Central memory CD8-positive, alpha-beta T cell (primary cell): ENCODE results near the gene PCGF1.

ENCODE experiments used
- ATAC-seq: fragments of 150-1000 bp; cut with Tn5 transposase; replicated peaks from 2 replicates; pipeline ENCODE4 v1.10.0; 2022; ENCODE audit warnings: mild to moderate bottlenecking, moderate FRiP score, moderate number of reproducible peaks; ENCODE audit not compliant: poor library complexity, severe bottlenecking; ENCODE audit errors: extremely low read depth
- DNase-seq, 2 donors: peaks; one replicate each; pipeline ENCODE4 v3.0.0; 2021; ENCODE audit warnings: low spot score in 2 of 2
- H3K27ac Mint-ChIP-seq: one replicate; pipeline ENCODE4 v1.8.0; 2022; ENCODE audit warnings: low read depth, mild to moderate bottlenecking, moderate library complexity, mixed read lengths
- H3K27me3 Mint-ChIP-seq: one replicate; pipeline ENCODE4 v1.8.0; 2022; ENCODE audit warnings: mixed read lengths
- H3K36me3 Mint-ChIP-seq: one replicate; pipeline ENCODE4 v1.8.0; 2022; ENCODE audit warnings: mild to moderate bottlenecking, moderate library complexity, mixed read lengths; ENCODE audit not compliant: insufficient read depth
- H3K4me1 Mint-ChIP-seq: one replicate; pipeline ENCODE4 v1.8.0; 2022; ENCODE audit warnings: mixed read lengths
- H3K4me3 Mint-ChIP-seq: one replicate; pipeline ENCODE4 v1.8.0; 2022; ENCODE audit warnings: mild to moderate bottlenecking, moderate library complexity, mixed read lengths
- H3K9me3 Mint-ChIP-seq: one replicate; pipeline ENCODE4 v1.8.0; 2022; ENCODE audit warnings: mixed read lengths

The PCGF1 gene

GRCh38 chr2:74505448-74506246 lies 1.8 kb downstream of the PCGF1 start:
- Mint-ChIP-seq H3K36me3 (peaks cover 26% of the 10 kb centered on the region), H3K27ac (no peak overlapping the region), H3K9me3 (no peaks in the 10 kb centered on the region), H3K4me3 (no peak overlapping the region), H3K27me3 (peaks cover 31% of the 10 kb centered on the region), H3K4me1 (peaks cover 61% of the 10 kb centered on the region)
- DNase-seq (no peak), ATAC-seq (no peak)

DNA sequence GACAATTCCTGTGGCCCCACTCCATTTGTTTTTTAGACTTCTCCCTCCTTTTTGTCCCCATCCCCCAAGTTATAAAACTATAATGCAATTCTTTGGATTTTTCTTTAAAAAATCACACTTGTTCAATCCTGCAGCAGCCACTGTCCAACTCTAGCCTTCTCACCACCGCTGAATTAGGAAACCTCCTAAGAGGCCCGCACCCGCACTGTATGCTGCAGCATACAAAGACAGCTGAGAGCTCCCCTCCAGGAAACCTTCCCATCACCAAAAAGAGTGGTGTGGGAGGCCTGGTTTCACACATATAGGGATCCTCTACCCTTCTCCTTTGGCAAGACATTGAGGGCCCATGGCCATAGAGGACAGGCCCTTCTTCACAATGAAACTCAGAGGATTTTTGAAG lies 2.9 kb downstream of the PCGF1 start:
- Mint-ChIP-seq H3K27me3 (peaks cover 25% of the 10 kb centered on the region), H3K27ac (peak overlapping the region; percentile 16), H3K4me1 (peaks cover 61% of the 10 kb centered on the region), H3K9me3 (no peaks in the 10 kb centered on the region), H3K36me3 (peaks cover 26% of the 10 kb centered on the region), H3K4me3 (peak overlapping the region; percentile 44)
- DNase-seq (no peak), ATAC-seq (no peak)

DNA sequence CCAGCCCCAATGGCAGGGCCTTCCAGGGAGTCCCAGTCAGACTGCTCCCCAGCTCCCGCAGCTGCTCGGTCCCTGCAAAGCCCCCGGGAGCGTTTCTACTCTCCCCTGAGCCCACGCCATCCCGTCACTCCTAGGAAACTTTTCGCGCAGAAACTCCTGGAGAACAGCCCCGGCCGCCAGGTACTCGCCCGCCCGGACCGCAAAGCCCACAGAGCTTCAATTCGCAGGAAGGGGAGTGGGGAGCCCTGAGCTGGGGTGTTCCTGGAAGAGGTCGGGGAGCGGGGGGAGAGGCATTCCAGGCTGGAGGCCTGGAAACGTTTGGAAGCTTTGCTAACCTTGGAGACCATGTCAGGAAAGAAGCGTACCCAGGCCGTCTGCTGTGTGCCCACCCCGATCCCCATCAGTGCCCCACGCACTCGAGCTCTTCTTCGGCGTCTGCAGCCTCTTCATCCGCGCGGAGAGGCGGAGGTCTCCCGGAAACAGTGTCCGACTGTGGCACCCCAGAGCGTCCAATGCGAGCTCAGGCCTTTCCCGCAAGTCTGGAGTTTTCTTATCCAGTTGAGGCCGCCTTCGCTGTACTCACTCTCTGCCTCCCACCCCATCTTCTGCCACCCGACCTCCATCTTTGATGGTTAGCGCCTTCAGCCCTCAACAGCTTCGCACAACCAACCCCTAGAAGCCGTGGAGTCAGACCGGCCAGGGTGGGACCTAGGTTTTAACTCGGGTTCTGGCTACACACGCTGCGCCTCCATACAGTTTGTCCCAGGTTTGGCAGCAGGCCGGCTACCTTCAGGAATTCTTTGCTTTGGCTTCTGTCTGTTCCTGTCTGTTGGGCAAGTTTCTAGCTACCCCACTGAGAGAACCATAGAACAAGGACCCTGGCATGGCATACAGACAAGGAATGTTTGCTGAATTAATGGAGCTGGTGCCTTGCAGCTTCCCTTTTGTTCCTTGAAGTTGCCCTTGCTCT lies 3.7 kb downstream of the PCGF1 start:
- Mint-ChIP-seq H3K4me3 (peak overlapping the region; percentile 44), H3K36me3 (peaks cover 26% of the 10 kb centered on the region), H3K9me3 (no peaks in the 10 kb centered on the region), H3K27me3 (peaks cover 31% of the 10 kb centered on the region), H3K27ac (peak overlapping the region; percentile 16), H3K4me1 (peaks cover 66% of the 10 kb centered on the region)
- no peak for DNase-seq
- no peak for ATAC-seq

DNA sequence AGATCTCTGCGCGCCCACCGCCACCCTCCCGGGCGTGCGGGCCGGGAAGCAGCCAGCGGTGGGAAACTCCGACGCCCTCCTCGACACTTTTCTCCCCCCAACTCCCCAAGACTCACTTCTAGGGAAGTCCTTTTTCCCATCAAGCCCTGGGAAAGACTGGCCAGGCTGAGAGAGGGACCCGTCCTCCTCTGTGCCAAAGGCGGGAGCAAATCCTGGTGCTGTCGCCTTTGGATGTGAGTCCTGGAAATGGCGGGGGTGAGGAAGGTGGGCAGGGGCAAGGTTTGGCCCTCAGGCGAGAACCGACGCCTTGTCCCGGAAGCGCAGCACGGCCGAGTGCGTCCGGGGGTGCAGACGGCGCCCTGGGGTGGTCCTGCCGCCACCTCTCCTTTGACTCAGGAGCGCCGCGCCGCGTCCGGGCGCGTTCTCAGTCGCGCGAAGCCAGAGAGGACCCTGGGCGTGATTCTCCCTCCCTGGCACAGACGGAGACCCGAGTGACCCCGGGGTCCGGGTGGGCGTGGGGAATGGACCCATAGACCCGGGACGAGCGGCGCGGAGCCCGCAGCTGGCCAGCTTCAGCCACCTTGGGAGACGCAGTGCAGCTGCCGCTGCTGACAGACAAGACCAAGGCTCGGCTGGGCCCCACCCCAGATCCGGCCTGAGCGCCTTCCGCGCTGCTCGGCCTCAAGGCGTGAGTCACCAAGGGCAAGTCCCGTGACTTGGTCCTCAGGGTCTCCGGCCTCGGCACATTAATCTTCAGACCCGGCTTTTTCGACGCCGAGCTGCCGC lies 4.6 kb downstream of the PCGF1 start:
- ATAC-seq (no peak), DNase-seq (peak in 1 of 2 donors; percentile 35)
- H3K36me3 Mint-ChIP-seq: peaks cover 26% of the 10 kb centered on the region
- peaks cover 66% of the 10 kb centered on the region for H3K4me1 Mint-ChIP-seq
- H3K4me3 Mint-ChIP-seq: peak overlapping the region; percentile 44
- no peak overlapping the region for H3K27ac Mint-ChIP-seq
- H3K9me3 Mint-ChIP-seq: no peaks in the 10 kb centered on the region
- H3K27me3 Mint-ChIP-seq: peaks cover 39% of the 10 kb centered on the region

- no peak for DNase-seq
- no peak for ATAC-seq
- Mint-ChIP-seq H3K27ac (no peak overlapping the region), H3K27me3 (peaks cover 40% of the 10 kb centered on the region), H3K4me3 (peak overlapping the region; percentile 44), H3K36me3 (peaks cover 22% of the 10 kb centered on the region), H3K4me1 (peaks cover 62% of the 10 kb centered on the region), H3K9me3 (no peaks in the 10 kb centered on the region)
Observed at GRCh38 chr2:74502147-74502719, 5.3 kb downstream of the PCGF1 start.

GRCh38 chr2:74501335-74502071 lies 6.0 kb downstream of the PCGF1 start:
- ATAC-seq: no peak
- H3K27ac Mint-ChIP-seq: no peak overlapping the region
- H3K4me3 Mint-ChIP-seq: peak overlapping the region; percentile 44
- DNase-seq: no peak
- H3K36me3 Mint-ChIP-seq: peaks cover 15% of the 10 kb centered on the region
- H3K27me3 Mint-ChIP-seq: peaks cover 40% of the 10 kb centered on the region
- peaks cover 55% of the 10 kb centered on the region for H3K4me1 Mint-ChIP-seq
- no peaks in the 10 kb centered on the region for H3K9me3 Mint-ChIP-seq

DNA sequence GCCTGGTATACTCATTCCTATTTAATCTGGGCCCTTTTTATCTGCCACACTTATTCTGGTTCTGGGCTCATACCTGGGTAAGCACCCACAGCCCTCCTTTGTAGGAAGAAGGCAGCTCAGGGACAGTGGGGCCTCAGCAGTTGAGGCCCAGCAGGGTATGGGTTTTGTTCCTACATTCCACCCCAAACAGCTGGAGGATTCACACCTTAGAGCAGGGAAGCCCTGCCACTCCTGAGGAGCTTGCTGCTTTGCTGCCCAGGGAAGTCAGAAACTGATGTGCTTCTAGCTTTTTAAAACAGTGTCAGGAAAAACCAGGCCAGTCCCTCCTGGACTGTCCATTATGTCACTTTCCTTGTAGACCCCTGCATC lies 6.9 kb downstream of the PCGF1 start:
- no peaks in the 10 kb centered on the region for H3K9me3 Mint-ChIP-seq
- DNase-seq: no peak
- H3K4me1 Mint-ChIP-seq: peaks cover 53% of the 10 kb centered on the region
- no peak overlapping the region for H3K4me3 Mint-ChIP-seq
- peaks cover 10% of the 10 kb centered on the region for H3K36me3 Mint-ChIP-seq
- peaks cover 40% of the 10 kb centered on the region for H3K27me3 Mint-ChIP-seq
- no peak overlapping the region for H3K27ac Mint-ChIP-seq
- ATAC-seq: no peak

GRCh38 chr2:74499940-74500577 lies 7.4 kb downstream of the PCGF1 start:
- no peak overlapping the region for H3K4me3 Mint-ChIP-seq
- no peak for DNase-seq
- H3K9me3 Mint-ChIP-seq: no peaks in the 10 kb centered on the region
- H3K36me3 Mint-ChIP-seq: peaks cover 9% of the 10 kb centered on the region
- H3K27ac Mint-ChIP-seq: no peak overlapping the region
- H3K4me1 Mint-ChIP-seq: peaks cover 50% of the 10 kb centered on the region
- H3K27me3 Mint-ChIP-seq: peaks cover 40% of the 10 kb centered on the region
- no peak for ATAC-seq

DNA sequence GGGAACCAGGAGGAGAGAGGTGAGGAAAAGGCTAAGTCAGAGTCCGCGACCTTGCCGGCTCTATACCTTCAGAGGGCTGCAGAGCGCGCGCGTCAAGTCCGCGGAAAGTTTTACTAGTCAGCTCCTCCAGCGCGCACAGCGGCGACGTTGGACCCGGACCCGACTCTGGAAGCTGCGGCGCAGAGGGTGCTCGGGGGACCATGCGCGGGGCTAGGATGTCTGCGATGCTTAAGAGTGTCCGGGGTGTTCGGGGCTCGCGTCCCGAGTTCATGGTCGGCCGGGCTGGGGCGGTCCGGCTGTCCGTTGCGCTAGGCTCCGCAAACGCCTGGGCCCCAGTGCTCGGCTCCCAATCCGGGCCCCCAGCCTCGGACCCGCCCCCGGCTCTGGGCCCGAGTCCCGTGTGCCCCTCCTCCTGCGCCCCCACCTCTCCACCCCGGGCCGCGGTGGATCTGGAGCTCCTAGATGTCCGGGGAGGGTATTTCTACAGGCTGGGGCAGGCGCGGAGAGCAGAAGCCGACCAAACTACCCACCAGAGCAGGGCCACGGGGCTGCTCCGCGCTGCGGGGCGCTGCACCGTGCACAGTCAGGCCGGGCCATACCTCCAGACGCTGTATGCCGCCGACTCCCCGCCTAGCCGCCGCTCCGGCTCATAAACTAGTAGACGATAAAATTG lies 8.1 kb downstream of the PCGF1 start, which contains the start of gene LBX2:
Gene LBX2, minus strand, starts transcription at position 337 of the 673 bp plus-strand sequence. Its CDS starts 66 bp downstream, at position 271.
- peaks cover 37% of the 10 kb centered on the region for H3K27me3 Mint-ChIP-seq
- H3K4me1 Mint-ChIP-seq: peaks cover 43% of the 10 kb centered on the region
- H3K27ac Mint-ChIP-seq: peak within 1 kb of the TSS; percentile 79
- ATAC-seq (no peak), DNase-seq (no peak)
- peak within 1 kb of the TSS; percentile 81 for H3K4me3 Mint-ChIP-seq
- no peaks in the 10 kb centered on the region for H3K9me3 Mint-ChIP-seq
- H3K36me3 Mint-ChIP-seq: peaks cover 7% of the 10 kb centered on the region

- ATAC-seq (peak; percentile 41), DNase-seq (no peak)
- Mint-ChIP-seq H3K36me3 (peaks cover 12% of the 10 kb centered on the region), H3K27me3 (peaks cover 30% of the 10 kb centered on the region), H3K27ac (peak overlapping the region; percentile 79), H3K4me3 (peak overlapping the region; percentile 81), H3K4me1 (peaks cover 37% of the 10 kb centered on the region), H3K9me3 (no peaks in the 10 kb centered on the region)
Observed at GRCh38 chr2:74498500-74499266, 8.8 kb downstream of the PCGF1 start.
